Measurements from ENCODE around the gene NRROS.

DNA sequence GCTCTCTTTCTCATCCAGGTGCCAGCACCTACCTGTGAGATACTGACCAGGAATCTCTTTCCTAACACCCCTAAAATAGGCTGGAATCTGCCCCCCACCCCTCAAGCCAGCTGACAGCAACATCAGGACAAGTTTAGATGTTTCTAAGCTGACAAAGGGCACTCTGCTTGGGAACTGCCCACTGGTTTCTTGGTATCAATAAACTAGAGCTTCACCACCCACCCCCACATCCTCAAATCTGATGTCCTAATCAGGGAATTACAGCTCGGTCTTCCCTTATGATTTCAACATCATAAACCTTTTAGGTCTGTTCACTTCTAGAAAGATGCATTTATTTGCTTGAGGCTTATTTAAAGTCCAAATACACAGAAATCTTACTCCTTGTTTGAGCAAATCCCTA lies 37.9 kb downstream of the NRROS start:
- TF ChIP-seq, protein P1, sequence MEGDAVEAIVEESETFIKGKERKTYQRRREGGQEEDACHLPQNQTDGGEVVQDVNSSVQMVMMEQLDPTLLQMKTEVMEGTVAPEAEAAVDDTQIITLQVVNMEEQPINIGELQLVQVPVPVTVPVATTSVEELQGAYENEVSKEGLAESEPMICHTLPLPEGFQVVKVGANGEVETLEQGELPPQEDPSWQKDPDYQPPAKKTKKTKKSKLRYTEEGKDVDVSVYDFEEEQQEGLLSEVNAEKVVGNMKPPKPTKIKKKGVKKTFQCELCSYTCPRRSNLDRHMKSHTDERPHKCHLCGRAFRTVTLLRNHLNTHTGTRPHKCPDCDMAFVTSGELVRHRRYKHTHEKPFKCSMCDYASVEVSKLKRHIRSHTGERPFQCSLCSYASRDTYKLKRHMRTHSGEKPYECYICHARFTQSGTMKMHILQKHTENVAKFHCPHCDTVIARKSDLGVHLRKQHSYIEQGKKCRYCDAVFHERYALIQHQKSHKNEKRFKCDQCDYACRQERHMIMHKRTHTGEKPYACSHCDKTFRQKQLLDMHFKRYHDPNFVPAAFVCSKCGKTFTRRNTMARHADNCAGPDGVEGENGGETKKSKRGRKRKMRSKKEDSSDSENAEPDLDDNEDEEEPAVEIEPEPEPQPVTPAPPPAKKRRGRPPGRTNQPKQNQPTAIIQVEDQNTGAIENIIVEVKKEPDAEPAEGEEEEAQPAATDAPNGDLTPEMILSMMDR (conservative IDR thresholded peaks at IDR 0.05; ENCODE audit: low read depth, low read length), result no peak
- TF ChIP-seq USF2 (IDR thresholded peaks at IDR 0.05; ENCODE audit: low read depth, low read length) (no peak), POLR2A (IDR thresholded peaks at IDR 0.05; ENCODE audit: low read depth, low read length) (no peak), MXI1 (IDR thresholded peaks at IDR 0.05; ENCODE audit: borderline replicate concordance, low read depth, low read length) (no peak), SMC3 (IDR thresholded peaks at IDR 0.05; ENCODE audit: low read depth, low read length) (no peak), RAD21 (IDR thresholded peaks at IDR 0.05; ENCODE audit: low read length) (no peak), BHLHE40 (IDR thresholded peaks at IDR 0.05; ENCODE audit: low read depth, low read length) (no peak), ELK1 (IDR thresholded peaks at IDR 0.05; ENCODE audit: borderline replicate concordance, low read depth, low read length) (no peak), CHD1 (IDR thresholded peaks at IDR 0.05; ENCODE audit: low read depth, low read length) (no peak), FOS (IDR thresholded peaks at IDR 0.05; ENCODE audit: low read depth, low read length) (no peak), CEBPB (IDR thresholded peaks at IDR 0.05; ENCODE audit: low read depth, low read length) (no peak), RFX5 (IDR thresholded peaks at IDR 0.05; ENCODE audit: low read depth, low read length) (no peak)

All from IMR-90 (cell line).